ENCODE measurements around the gene SYNJ2.

GRCh38 chr6:158039178-158039557 lies 57.5 kb downstream of the SYNJ2 start:
- no peak for TF ChIP-seq CTCF (IDR thresholded peaks at IDR 0.05; ENCODE audit: low read length)
- TF ChIP-seq EZH2 (optimal IDR thresholded peaks at IDR 0.05; ENCODE audit: low read depth, low read length), result no peak
- no peak for TF ChIP-seq EZH2phosphoT487 (IDR thresholded peaks at IDR 0.05; ENCODE audit: low read length)

Data from MM.1S (cell line).